NT2/D1 (cell line): ENCODE measurements around the gene ARPP19.

Source experiments
- YY1 ChIP-seq: IDR thresholded peaks from 2 replicates; pipeline ENCODE4 v1.6.1; 2011; ENCODE audit not compliant: insufficient read length, insufficient read depth
- ZNF274 ChIP-seq: IDR thresholded peaks from 2 replicates; pipeline ENCODE4 v1.6.1; 2011; ENCODE audit warnings: mild to moderate bottlenecking, low read depth, low read length

- no peak for TF ChIP-seq YY1
- TF ChIP-seq ZNF274 = no peak
Measured at GRCh38 chr15:52584414-52584813, 15.6 kb upstream of the ARPP19 start.
